Body of pancreas (tissue), 4 donors: Measurements from ENCODE around the gene THOP1. TPM values are rescaled to one million over a fixed set of nuclear protein-coding genes. Genes with fewer than 3 reads are reported as not detected.
A peak's percentile ranks its signal among the peaks of the same experiment; 100 is the strongest.

Experiments used
- ATAC-seq: fragments of 150-250 bp; one replicate; pipeline ENCODE4 v1.9.1; 2016
- DNase-seq, 4 donors: peaks; one replicate each; pipeline ENCODE4 v3.0.0-alpha.2; 2019
- H3K27ac ChIP-seq, 4 donors: fragments of 200-600 bp; sonication (generic); 1 replicate in 3 of 4; 2 replicates in 1 of 4; pipeline versions ENCODE4 v1.5.1 to v1.6.1; 2016 to 2019; ENCODE audit warnings: mild to moderate bottlenecking in 1 of 4, mixed read lengths in 1 of 4, moderate library complexity in 1 of 4
- H3K27me3 ChIP-seq, 2 donors: fragments of 200-600 bp; sonication (generic); one replicate each; pipeline ENCODE4 v1.6.0; 2016; ENCODE audit warnings: mild to moderate bottlenecking in 1 of 2
- H3K36me3 ChIP-seq, 2 donors: fragments of 200-600 bp; sonication (generic); replicated peaks in 1 of 2; 2 replicates each; pipeline ENCODE4 v1.5.1; 2016; ENCODE audit warnings: low read depth in 2 of 2; ENCODE audit not compliant: insufficient read depth in 1 of 2
- H3K4me1 ChIP-seq: fragments of 200-600 bp; sonication (generic); one replicate; pipeline ENCODE4 v1.6.0; 2016
- H3K4me3 ChIP-seq, 2 donors: fragments of 200-600 bp; sonication (generic); 1 replicate in 1 of 2; 2 replicates in 1 of 2; pipeline ENCODE4 v1.5.1; 2016 to 2019
- H3K9me3 ChIP-seq, 3 donors: fragments of 200-600 bp; sonication (generic); 1 replicate in 2 of 3; 2 replicates in 1 of 3; pipeline ENCODE4 v1.5.1; 2016
- POLR2A ChIP-seq, 3 donors: fragments of 450-650 bp; IDR thresholded peaks; one replicate each; pipeline ENCODE4 v1.6.1; 2016; ENCODE audit warnings: antibody characterized with exemption in 3 of 3, mild to moderate bottlenecking in 2 of 3
- WGBS, 2 donors: methylation state at CpG; one replicate each; pipeline ENCODE4 v1.1.5; 2017; 5-methylcytosine and 5-hydroxymethylcytosine counted together
- intact Hi-C: fragments of 100-400 bp; cut with DNase I; formaldehyde crosslinking; loops from one replicate; pipeline ENCODE4 v1.15.1; 2023
- total RNA-seq, 2 donors: library from RNA; depleted of rRNA; stranded (reverse); fragments of >200 nt; gene quantifications; one replicate each; pipeline ENCODE4 v1.1.0, GENCODE V29; 2016
- TF ChIP-seq, protein P1 (sequence below), 7 experiments: fragments of 450-650 bp in 4 of 7; fragments of 200-600 bp in 3 of 7; sonication (generic) in 3 of 7; IDR thresholded peaks; one replicate each; pipeline ENCODE4 v1.5.1; 2016 to 2019; ENCODE audit warnings: antibody characterized with exemption in 7 of 7

THOP1 gene
- total RNA-seq, 2 donors from 2014 or later = 17.5 to 19.7 TPM

DNA sequence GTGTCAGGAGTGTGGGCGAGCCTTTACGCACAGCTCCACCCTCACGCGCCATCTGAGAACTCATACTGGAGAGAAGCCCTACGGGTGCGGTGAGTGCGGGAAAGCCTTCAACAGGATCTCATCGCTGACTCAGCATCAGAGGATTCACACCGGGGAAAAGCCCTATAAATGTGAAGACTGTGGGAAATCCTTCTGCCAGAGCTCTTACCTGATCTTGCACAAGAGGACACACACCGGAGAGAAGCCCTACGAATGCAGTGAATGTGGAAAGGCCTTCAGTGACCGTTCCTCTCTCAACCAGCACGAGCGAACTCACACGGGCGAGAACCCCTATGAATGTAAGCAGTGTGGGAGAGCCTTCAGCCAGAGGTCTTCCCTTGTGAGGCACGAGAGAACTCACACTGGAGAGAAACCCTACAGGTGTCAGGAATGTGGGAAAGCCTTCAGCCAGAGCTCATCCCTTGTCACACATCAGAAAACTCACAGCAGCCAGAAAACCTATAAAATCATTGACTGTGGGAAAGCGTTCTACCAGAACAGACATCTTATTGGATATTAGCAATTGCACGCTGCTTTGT, 49.1 kb downstream of the THOP1 start:
- Histone ChIP-seq H3K4me1 (no peaks in the 10 kb centered on the region), H3K9me3 (peaks cover 0 to 33% (median 7%) of the 10 kb centered on the region in 3 donors), H3K27me3 (no peaks in the 10 kb centered on the region), H3K36me3 (peaks cover 6 to 19% of the 10 kb centered on the region in 2 donors), H3K27ac (no peak overlapping the region), H3K4me3 (no peak overlapping the region)
- ATAC-seq (no peak), DNase-seq (no peak)
- WGBS, 2 donors = 91 to 96% methylated on average over 17 to 19 of the region's 19 CpGs
- TF ChIP-seq POLR2A (IDR thresholded peaks at IDR 0.05) = no peak
- TF ChIP-seq, protein P1, sequence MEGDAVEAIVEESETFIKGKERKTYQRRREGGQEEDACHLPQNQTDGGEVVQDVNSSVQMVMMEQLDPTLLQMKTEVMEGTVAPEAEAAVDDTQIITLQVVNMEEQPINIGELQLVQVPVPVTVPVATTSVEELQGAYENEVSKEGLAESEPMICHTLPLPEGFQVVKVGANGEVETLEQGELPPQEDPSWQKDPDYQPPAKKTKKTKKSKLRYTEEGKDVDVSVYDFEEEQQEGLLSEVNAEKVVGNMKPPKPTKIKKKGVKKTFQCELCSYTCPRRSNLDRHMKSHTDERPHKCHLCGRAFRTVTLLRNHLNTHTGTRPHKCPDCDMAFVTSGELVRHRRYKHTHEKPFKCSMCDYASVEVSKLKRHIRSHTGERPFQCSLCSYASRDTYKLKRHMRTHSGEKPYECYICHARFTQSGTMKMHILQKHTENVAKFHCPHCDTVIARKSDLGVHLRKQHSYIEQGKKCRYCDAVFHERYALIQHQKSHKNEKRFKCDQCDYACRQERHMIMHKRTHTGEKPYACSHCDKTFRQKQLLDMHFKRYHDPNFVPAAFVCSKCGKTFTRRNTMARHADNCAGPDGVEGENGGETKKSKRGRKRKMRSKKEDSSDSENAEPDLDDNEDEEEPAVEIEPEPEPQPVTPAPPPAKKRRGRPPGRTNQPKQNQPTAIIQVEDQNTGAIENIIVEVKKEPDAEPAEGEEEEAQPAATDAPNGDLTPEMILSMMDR (IDR thresholded peaks at IDR 0.05) = no peak
- intact Hi-C loops = no loop called here

DNA sequence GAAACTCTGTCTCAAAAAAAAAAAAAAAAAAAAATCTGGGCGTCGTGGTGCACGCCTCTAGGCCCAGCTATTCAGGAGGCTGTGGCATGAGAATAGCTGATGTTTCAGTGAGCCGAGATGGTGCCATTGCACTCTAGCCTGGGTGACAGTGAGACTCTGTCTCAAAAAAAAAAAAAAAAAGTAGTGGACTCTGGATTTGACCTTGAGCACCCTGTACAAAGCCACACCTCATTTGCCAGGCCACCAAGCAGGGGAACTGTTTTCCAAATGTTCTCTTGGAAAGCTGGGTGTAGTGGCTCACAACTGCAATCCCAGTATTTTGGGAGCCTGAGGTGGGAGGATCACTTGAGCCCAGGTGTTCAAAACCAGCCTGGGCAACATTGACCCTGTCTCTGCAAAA, 52.1 kb downstream of the THOP1 start:
- DNase-seq = no peak
- no peaks in the 10 kb centered on the region for H3K27me3 ChIP-seq
- intact Hi-C loops = no loop called here
- H3K4me1 ChIP-seq = peaks cover 9% of the 10 kb centered on the region
- no peak overlapping the region for H3K4me3 ChIP-seq
- H3K9me3 ChIP-seq = peaks cover 0 to 26% (median 7%) of the 10 kb centered on the region in 3 donors
- TF ChIP-seq, protein P1 (IDR thresholded peaks at IDR 0.05) = no peak
- no peak for TF ChIP-seq POLR2A (IDR thresholded peaks at IDR 0.05)
- WGBS, 2 donors = 84 to 91% methylated on average over 4 of the region's 4 CpGs
- peaks cover 6 to 16% of the 10 kb centered on the region in 2 donors for H3K36me3 ChIP-seq
- H3K27ac ChIP-seq = no peak overlapping the region
- no peak for ATAC-seq

DNA sequence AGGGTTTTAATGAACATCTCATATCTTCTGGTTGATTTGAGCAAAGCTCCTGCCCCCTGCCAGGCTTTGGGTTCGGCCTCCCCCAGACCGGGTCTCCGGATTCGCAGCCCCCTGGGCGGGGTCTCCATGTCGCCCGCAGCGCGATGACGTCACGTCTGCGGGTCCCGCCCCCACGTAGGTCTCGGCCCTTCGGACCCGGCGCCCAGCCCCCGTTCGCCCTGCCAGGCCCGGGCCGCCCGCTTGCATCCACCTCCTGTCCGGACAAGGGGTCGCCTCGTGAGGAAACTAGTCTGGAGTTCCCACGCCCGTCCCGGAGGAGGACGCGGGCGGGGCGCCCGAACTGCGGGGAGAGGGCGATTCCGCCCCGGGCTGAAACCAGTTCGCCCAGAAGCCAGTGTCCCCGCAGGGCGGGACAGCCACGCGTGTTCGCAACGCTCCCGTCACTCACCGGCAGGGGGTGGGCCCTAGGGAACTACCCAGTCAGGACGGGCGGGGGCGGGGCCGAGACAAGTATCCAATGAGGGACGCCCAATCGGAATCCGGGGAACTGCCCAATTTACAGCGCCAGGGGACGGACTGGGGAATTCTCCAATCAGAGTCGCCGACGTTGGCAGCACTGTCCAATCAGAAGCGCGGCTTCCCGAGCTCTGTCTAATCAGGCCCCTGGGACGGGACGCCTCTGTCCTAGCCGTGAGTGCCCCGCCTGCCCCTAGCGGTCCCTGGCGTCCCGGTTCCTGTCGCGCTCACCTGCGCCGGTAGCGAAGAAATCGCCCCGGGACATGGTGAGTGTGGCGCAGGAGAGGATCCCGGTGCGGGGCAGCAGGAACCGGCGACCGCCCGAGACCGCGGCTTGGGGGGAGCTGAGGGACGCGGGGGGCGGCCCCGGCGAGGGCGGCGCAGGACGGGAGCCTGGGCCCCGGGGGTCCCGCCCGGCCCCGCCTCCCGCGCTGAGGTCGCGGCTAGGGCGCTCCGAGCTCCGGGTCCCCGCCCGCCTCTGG, 55.8 kb downstream of the THOP1 start, which contains the start of gene ZNF555:
Gene ZNF555 (plus strand): TSS at position 682 of the 998 bp plus-strand sequence. CDS start 98 bp downstream, at position 780.
- Histone ChIP-seq H3K4me3 (peak within 1 kb of the TSS; percentile 52 to 80), H3K4me1 (peaks cover 13% of the 10 kb centered on the region), H3K9me3 (no peaks in the 10 kb centered on the region), H3K36me3 (no peaks in the 10 kb centered on the region), H3K27ac (peak within 1 kb of the TSS; percentile 86 to 97 (median 93)), H3K27me3 (no peaks in the 10 kb centered on the region)
- WGBS, 2 donors = 0% methylated on average over 104 of the region's 106 CpGs; no CpG with 5 or more reads in 1 of the 2 donors
- TF ChIP-seq POLR2A (IDR thresholded peaks at IDR 0.05) = peak; percentile 12 to 69 (median 65)
- TF ChIP-seq, protein P1 (IDR thresholded peaks at IDR 0.05) = peak; percentile 34 to 86 (median 74)
- peak; percentile 100 for DNase-seq
- peak; percentile 97 for ATAC-seq
- intact Hi-C loops = no loop called here

DNA sequence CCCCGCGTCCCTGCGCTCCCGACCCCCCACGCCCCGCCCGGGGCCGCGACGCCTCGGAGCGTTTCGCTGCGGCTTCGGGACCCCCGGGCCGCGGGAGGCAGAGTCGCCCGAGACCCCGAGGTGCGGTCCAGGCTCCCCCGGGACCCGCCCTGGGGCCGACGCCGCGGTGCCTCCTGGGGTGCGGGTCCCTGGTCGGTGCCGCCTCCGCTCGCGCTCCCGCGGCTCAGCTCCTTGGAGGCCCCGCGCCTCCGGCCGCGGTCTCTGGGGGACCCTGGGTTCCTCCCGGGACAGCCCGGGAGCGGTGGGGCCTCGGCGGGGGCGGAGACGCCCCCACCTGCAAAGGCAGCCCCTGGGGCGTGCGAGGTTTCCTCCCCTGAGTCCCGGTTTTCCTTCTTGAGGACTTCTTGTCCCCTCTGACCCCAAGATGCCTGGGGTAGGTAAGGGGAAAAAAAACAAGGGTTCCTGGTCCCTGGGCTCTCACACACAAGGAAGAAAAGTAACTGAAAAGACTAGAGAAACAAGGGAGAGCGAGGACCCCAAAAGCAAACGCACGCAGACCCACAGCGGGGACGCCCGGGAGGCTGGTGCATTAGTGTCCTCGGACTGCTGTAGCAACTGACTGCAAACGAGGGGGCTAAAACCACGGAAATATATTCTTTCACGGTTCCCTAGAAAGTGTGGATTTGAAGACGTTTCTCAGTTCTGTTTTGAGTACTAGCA, 56.7 kb downstream of the THOP1 start:
- WGBS, 2 donors = 2 to 21% methylated on average over 11 to 43 of the region's 62 CpGs
- Histone ChIP-seq H3K4me3 (peak overlapping the region; percentile 52 to 80), H3K9me3 (no peaks in the 10 kb centered on the region), H3K27me3 (no peaks in the 10 kb centered on the region), H3K4me1 (peaks cover 13% of the 10 kb centered on the region), H3K27ac (peak overlapping the region in 3 of 4 donors; percentile 86 to 97 (median 94)), H3K36me3 (no peaks in the 10 kb centered on the region)
- peak in 2 of 4 donors; percentile 11 to 16 for DNase-seq
- intact Hi-C loops = no loop called here
- TF ChIP-seq, protein P1 (IDR thresholded peaks at IDR 0.05) = no peak
- ATAC-seq = no peak
